ENCODE measurements around the gene SPTLC1.

DNA sequence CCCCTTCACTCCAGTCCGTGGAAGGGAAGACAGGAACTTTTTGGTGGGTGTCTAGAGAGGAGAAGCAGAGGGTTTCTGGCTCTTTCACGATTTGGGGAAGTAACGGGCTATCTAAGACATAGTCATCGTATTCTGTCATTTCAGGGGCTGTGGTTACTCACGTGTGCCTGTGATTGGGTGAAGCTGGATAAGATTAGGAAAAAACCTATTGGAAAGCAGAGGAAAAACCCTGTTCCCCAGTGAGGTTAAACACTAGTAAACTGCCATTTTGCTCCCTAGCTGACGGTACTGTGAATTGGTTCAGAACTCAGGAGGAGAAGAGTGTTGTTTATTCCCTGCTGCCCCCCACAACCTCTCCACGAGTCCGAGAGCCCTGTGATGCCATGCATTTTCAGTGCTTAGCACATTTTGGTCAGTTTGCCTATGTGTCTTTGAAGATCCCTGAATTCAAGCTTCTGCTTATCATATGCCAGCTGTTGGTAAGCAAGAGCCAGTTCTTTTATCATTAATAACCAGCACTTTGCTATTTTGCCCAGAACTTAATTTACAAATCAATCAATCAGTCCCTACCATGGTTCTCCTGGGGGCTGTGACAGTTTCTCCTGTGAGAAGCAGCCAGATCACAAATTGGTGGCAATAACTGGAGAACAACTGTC is 120.1 kb downstream of the SPTLC1 start:
- no peak for TF ChIP-seq POLR2AphosphoS5 (IDR thresholded peaks at IDR 0.05; ENCODE audit: low read depth, low read length)
- no peak for TF ChIP-seq CTCF (IDR thresholded peaks at IDR 0.05)
- TF ChIP-seq, protein P1, sequence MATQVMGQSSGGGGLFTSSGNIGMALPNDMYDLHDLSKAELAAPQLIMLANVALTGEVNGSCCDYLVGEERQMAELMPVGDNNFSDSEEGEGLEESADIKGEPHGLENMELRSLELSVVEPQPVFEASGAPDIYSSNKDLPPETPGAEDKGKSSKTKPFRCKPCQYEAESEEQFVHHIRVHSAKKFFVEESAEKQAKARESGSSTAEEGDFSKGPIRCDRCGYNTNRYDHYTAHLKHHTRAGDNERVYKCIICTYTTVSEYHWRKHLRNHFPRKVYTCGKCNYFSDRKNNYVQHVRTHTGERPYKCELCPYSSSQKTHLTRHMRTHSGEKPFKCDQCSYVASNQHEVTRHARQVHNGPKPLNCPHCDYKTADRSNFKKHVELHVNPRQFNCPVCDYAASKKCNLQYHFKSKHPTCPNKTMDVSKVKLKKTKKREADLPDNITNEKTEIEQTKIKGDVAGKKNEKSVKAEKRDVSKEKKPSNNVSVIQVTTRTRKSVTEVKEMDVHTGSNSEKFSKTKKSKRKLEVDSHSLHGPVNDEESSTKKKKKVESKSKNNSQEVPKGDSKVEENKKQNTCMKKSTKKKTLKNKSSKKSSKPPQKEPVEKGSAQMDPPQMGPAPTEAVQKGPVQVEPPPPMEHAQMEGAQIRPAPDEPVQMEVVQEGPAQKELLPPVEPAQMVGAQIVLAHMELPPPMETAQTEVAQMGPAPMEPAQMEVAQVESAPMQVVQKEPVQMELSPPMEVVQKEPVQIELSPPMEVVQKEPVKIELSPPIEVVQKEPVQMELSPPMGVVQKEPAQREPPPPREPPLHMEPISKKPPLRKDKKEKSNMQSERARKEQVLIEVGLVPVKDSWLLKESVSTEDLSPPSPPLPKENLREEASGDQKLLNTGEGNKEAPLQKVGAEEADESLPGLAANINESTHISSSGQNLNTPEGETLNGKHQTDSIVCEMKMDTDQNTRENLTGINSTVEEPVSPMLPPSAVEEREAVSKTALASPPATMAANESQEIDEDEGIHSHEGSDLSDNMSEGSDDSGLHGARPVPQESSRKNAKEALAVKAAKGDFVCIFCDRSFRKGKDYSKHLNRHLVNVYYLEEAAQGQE (IDR thresholded peaks at IDR 0.05; ENCODE audit: insufficient read depth in 1 of 2, low read depth in 2 of 2, low read length in 1 of 2) = no peak

Data from Panc1 (cell line).